ENCODE data around the gene TPBGL.

Gene TPBGL

GRCh38 chr11:75245356-75246005, 4.9 kb downstream of the TPBGL start:
- no peak for TF ChIP-seq EP300 (IDR thresholded peaks at IDR 0.05; ENCODE audit: borderline replicate concordance)
- no peak for TF ChIP-seq YY1 (IDR thresholded peaks at IDR 0.05; ENCODE audit: low read depth)
- no peak for TF ChIP-seq NFIC (IDR thresholded peaks at IDR 0.05)

- TF ChIP-seq TAF1 (IDR thresholded peaks at IDR 0.05; ENCODE audit: low read depth) (no peak), MAX (IDR thresholded peaks at IDR 0.05) (no peak), TCF12 (IDR thresholded peaks at IDR 0.05; ENCODE audit: low read depth) (no peak), YY1 (IDR thresholded peaks at IDR 0.05; ENCODE audit: low read depth) (no peak), EP300 (IDR thresholded peaks at IDR 0.05; ENCODE audit: borderline replicate concordance) (no peak), TEAD4 (IDR thresholded peaks at IDR 0.05) (no peak), NFIC (IDR thresholded peaks at IDR 0.05) (no peak), EGR1 (IDR thresholded peaks at IDR 0.05) (no peak)
Observed at GRCh38 chr11:75246006-75246670, 5.6 kb downstream of the TPBGL start.

- TF ChIP-seq RAD21 (IDR thresholded peaks at IDR 0.05; ENCODE audit: low read depth) (no peak), TAF1 (IDR thresholded peaks at IDR 0.05; ENCODE audit: low read depth) (no peak), YY1 (IDR thresholded peaks at IDR 0.05; ENCODE audit: low read depth) (no peak), TEAD4 (IDR thresholded peaks at IDR 0.05) (no peak), CREB1 (IDR thresholded peaks at IDR 0.05; ENCODE audit: low read depth) (no peak), CEBPB (IDR thresholded peaks at IDR 0.05) (no peak), USF1 (IDR thresholded peaks at IDR 0.05) (no peak), REST (IDR thresholded peaks at IDR 0.05; ENCODE audit: low read depth) (no peak), ZBTB7A (IDR thresholded peaks at IDR 0.05; ENCODE audit: low read depth) (no peak), TCF12 (IDR thresholded peaks at IDR 0.05; ENCODE audit: low read depth) (no peak), EGR1 (IDR thresholded peaks at IDR 0.05) (no peak), EP300 (IDR thresholded peaks at IDR 0.05; ENCODE audit: borderline replicate concordance) (no peak), MAX (IDR thresholded peaks at IDR 0.05) (no peak), NFIC (IDR thresholded peaks at IDR 0.05) (no peak)
Observed at GRCh38 chr11:75246671-75247350, 6.2 kb downstream of the TPBGL start.

- TF ChIP-seq TAF1 (IDR thresholded peaks at IDR 0.05; ENCODE audit: low read depth) = no peak
- no peak for TF ChIP-seq EGR1 (IDR thresholded peaks at IDR 0.05)
- no peak for TF ChIP-seq NFIC (IDR thresholded peaks at IDR 0.05)
- no peak for TF ChIP-seq USF1 (IDR thresholded peaks at IDR 0.05)
- no peak for TF ChIP-seq YY1 (IDR thresholded peaks at IDR 0.05; ENCODE audit: low read depth)
- no peak for TF ChIP-seq RAD21 (IDR thresholded peaks at IDR 0.05; ENCODE audit: low read depth)
- TF ChIP-seq TCF12 (IDR thresholded peaks at IDR 0.05; ENCODE audit: low read depth) = no peak
- no peak for TF ChIP-seq ZBTB7A (IDR thresholded peaks at IDR 0.05; ENCODE audit: low read depth)
- TF ChIP-seq FOXM1 (IDR thresholded peaks at IDR 0.05; ENCODE audit: borderline replicate concordance, low read depth) = no peak
- no peak for TF ChIP-seq CEBPB (IDR thresholded peaks at IDR 0.05)
- TF ChIP-seq EP300 (IDR thresholded peaks at IDR 0.05; ENCODE audit: borderline replicate concordance) = no peak
- TF ChIP-seq CREB1 (IDR thresholded peaks at IDR 0.05; ENCODE audit: low read depth) = no peak
- no peak for TF ChIP-seq MAX (IDR thresholded peaks at IDR 0.05)
Observed at GRCh38 chr11:75248924-75249256, 8.3 kb downstream of the TPBGL start.

GRCh38 chr11:75249704-75250103, 9.1 kb downstream of the TPBGL start:
- TF ChIP-seq TAF1 (IDR thresholded peaks at IDR 0.05; ENCODE audit: low read depth) (no peak), CREB1 (IDR thresholded peaks at IDR 0.05; ENCODE audit: low read depth) (no peak)

GRCh38 chr11:75254326-75254725, 13.8 kb downstream of the TPBGL start:
- TF ChIP-seq FOXM1 (IDR thresholded peaks at IDR 0.05; ENCODE audit: borderline replicate concordance, low read depth) = no peak
- TF ChIP-seq ZBTB7A (IDR thresholded peaks at IDR 0.05; ENCODE audit: low read depth) = no peak
- no peak for TF ChIP-seq TAF1 (IDR thresholded peaks at IDR 0.05; ENCODE audit: low read depth)
- TF ChIP-seq RAD21 (IDR thresholded peaks at IDR 0.05; ENCODE audit: low read depth) = no peak
- no peak for TF ChIP-seq REST (IDR thresholded peaks at IDR 0.05; ENCODE audit: low read depth)
- no peak for TF ChIP-seq TEAD4 (IDR thresholded peaks at IDR 0.05)
- no peak for TF ChIP-seq YY1 (IDR thresholded peaks at IDR 0.05; ENCODE audit: low read depth)
- no peak for TF ChIP-seq CREB1 (IDR thresholded peaks at IDR 0.05; ENCODE audit: low read depth)
- no peak for TF ChIP-seq EP300 (IDR thresholded peaks at IDR 0.05; ENCODE audit: borderline replicate concordance)
- no peak for TF ChIP-seq CEBPB (IDR thresholded peaks at IDR 0.05)
- TF ChIP-seq EGR1 (IDR thresholded peaks at IDR 0.05) = no peak
- TF ChIP-seq TCF12 (IDR thresholded peaks at IDR 0.05; ENCODE audit: low read depth) = no peak
- no peak for TF ChIP-seq MAX (IDR thresholded peaks at IDR 0.05)
- no peak for TF ChIP-seq USF1 (IDR thresholded peaks at IDR 0.05)
- no peak for TF ChIP-seq NFIC (IDR thresholded peaks at IDR 0.05)

All from Ishikawa (cell line).